NCI-H69 (cell line): ENCODE data around the gene NT5C.
"Not testable (repeated sequence)": the region's sequence is repeated elsewhere in the genome, so short reads cannot be mapped to it uniquely, and the experiment has no call there.

Experiments
- DNase-seq: peaks from one replicate; lab custom pipeline; 2025; lab: John Stamatoyannopoulos, UW

NT5C gene

GRCh38 chr17:75131278-75132017 is at the start of gene NT5C:
TSS of gene NT5C (minus strand) at chr17:75131742. CDS start at chr17:75131707, 35 bp downstream.
- peak; percentile 94 for DNase-seq

- no peak for DNase-seq
Observed at GRCh38 chr17:75181110-75181509, 49.6 kb upstream of the NT5C start.

GRCh38 chr17:75178453-75178852 is 46.9 kb upstream of the NT5C start:
- DNase-seq = no peak

- DNase-seq = no peak
Observed at GRCh38 chr17:75176625-75177024, 45.1 kb upstream of the NT5C start.

- no peak for DNase-seq
Observed at GRCh38 chr17:75174996-75175395, 43.5 kb upstream of the NT5C start.

GRCh38 chr17:75173526-75173925 is 42.0 kb upstream of the NT5C start:
- DNase-seq = no peak

- no peak for DNase-seq
Observed at GRCh38 chr17:75168998-75169397, 37.5 kb upstream of the NT5C start.

- not testable (repeated sequence) for DNase-seq
Observed at GRCh38 chr17:75164606-75165005, 33.1 kb upstream of the NT5C start.

GRCh38 chr17:75163074-75163473 is 31.5 kb upstream of the NT5C start:
- DNase-seq = no peak

GRCh38 chr17:75160211-75160610 is 28.7 kb upstream of the NT5C start:
- DNase-seq = no peak

GRCh38 chr17:75159196-75160031 is 27.9 kb upstream of the NT5C start:
- DNase-seq = no peak

GRCh38 chr17:75158480-75158879 is 26.9 kb upstream of the NT5C start:
- DNase-seq = not testable (repeated sequence)

- peak; percentile 33 for DNase-seq
Observed at GRCh38 chr17:75155191-75155601, 23.7 kb upstream of the NT5C start.

- DNase-seq = peak; percentile 100
Observed at GRCh38 chr17:75154195-75155106, 22.9 kb upstream of the NT5C start, which contains the start of gene JPT1. TSS of gene JPT1 (minus strand) at chr17:75154512. CDS start at chr17:75154397, 115 bp downstream.

- DNase-seq = peak; percentile 77
Observed at GRCh38 chr17:75153780-75154194, 22.2 kb upstream of the NT5C start.

GRCh38 chr17:75152922-75153779 is 21.6 kb upstream of the NT5C start:
- DNase-seq = peak; percentile 82

- DNase-seq = peak; percentile 57
Observed at GRCh38 chr17:75152523-75152921, 21.0 kb upstream of the NT5C start.

GRCh38 chr17:75151930-75152329 is 20.4 kb upstream of the NT5C start:
- DNase-seq = peak; percentile 68

- DNase-seq = no peak
Observed at GRCh38 chr17:75147878-75148546, 16.5 kb upstream of the NT5C start.

GRCh38 chr17:75146592-75146991 is 15.1 kb upstream of the NT5C start:
- no peak for DNase-seq
